IMR-90 (cell line): ENCODE results near the gene GPR107. TPM values are rescaled to one million over a fixed set of nuclear protein-coding genes. Genes with fewer than 3 reads are reported as not detected.

Experiments used
- ATAC-seq: fragments of 200-7000 bp; cut with Tn5 transposase; 2 replicates; pipeline ENCODE4 v1.9.1; 2020; ENCODE audit warnings: low read depth, mild to moderate bottlenecking, moderate library complexity
- BruUV-seq: library from RNA; stranded (reverse); fragments of 400-500 nt; replicated peaks from 2 replicates; lab custom pipeline; 2021; lab: Mats Ljungman, UMichigan
- CTCF ChIA-PET: fragments of 300-600 bp; formaldehyde crosslinking; extraction: SDS; loops from one replicate; lab custom pipeline; 2021; ENCODE audit warnings: antibody characterized with exemption; lab: Yijun Ruan, JAX
- POLR2A ChIA-PET: fragments of 300-600 bp; sonication (Branson Sonifier 250); formaldehyde crosslinking; loops from one replicate; lab custom pipeline; 2022; ENCODE audit warnings: antibody characterized with exemption; ENCODE audit not compliant: unreplicated experiment; lab: Charles Lee
- DNase-seq: peaks from one replicate; pipeline ENCODE4 v3.0.0; 2013
- H2AFZ ChIP-seq: replicated peaks from 2 replicates; pipeline ENCODE3; 2013; ENCODE audit warnings: low read length, mild to moderate bottlenecking; ENCODE audit not compliant: poor library complexity
- H2AK5ac ChIP-seq: 2 replicates; pipeline ENCODE4 v1.6.1; 2013; ENCODE audit warnings: low read depth, low read length, inconsistent platforms
- H2AK9ac ChIP-seq: replicated peaks from 2 replicates; pipeline ENCODE3; 2013; ENCODE audit warnings: mild to moderate bottlenecking, low read depth, low read length, moderate library complexity; ENCODE audit not compliant: poor library complexity
- H2BK120ac ChIP-seq: 2 replicates; pipeline ENCODE4 v1.6.1; 2013; ENCODE audit warnings: low read depth, low read length, inconsistent platforms
- H2BK15ac ChIP-seq: 3 replicates; pipeline ENCODE4 v1.6.1; 2013; ENCODE audit warnings: low read depth, low read length, inconsistent platforms
- H2BK20ac ChIP-seq: 2 replicates; pipeline ENCODE4 v1.6.1; 2013; ENCODE audit warnings: low read depth, mild to moderate bottlenecking, inconsistent platforms, low read length, moderate library complexity
- H2BK5ac ChIP-seq: 2 replicates; pipeline ENCODE4 v1.6.1; 2013; ENCODE audit warnings: mild to moderate bottlenecking, low read depth, low read length, inconsistent platforms; ENCODE audit not compliant: poor library complexity, severe bottlenecking
- H3K14ac ChIP-seq: replicated peaks from 2 replicates; pipeline ENCODE4 v1.6.1; 2013; ENCODE audit warnings: low read depth, low read length, inconsistent platforms
- H3K18ac ChIP-seq: 2 replicates; pipeline ENCODE4 v1.6.1; 2013; ENCODE audit warnings: low read depth, low read length, control low read depth
- H3K23ac ChIP-seq: 2 replicates; pipeline ENCODE4 v1.6.1; 2013; ENCODE audit warnings: low read depth, low read length, inconsistent platforms
- H3K27ac ChIP-seq: 2 replicates; pipeline ENCODE4 v1.5.1; 2013; ENCODE audit warnings: mild to moderate bottlenecking, control low read depth, low read length; ENCODE audit not compliant: insufficient read depth
- H3K27me3 ChIP-seq: 2 replicates; pipeline ENCODE4 v1.6.1; 2013; ENCODE audit warnings: low read length; ENCODE audit not compliant: control insufficient read depth, insufficient read depth
- H3K36me3 ChIP-seq: 2 replicates; pipeline ENCODE4 v1.6.1; 2013; ENCODE audit warnings: low read length, mixed read lengths; ENCODE audit not compliant: control insufficient read depth, insufficient read depth
- H3K4ac ChIP-seq: 2 replicates; pipeline ENCODE4 v1.6.1; 2013; ENCODE audit warnings: low read depth, low read length, inconsistent platforms
- H3K4me1 ChIP-seq: 2 replicates; pipeline ENCODE4 v1.6.1; 2013; ENCODE audit warnings: low read length, mixed read lengths; ENCODE audit not compliant: control insufficient read depth, insufficient read depth
- H3K4me2 ChIP-seq: 2 replicates; pipeline ENCODE4 v1.6.1; 2013; ENCODE audit warnings: low read depth, mild to moderate bottlenecking, control low read depth, low read length, moderate library complexity
- H3K4me3 ChIP-seq: 2 replicates; pipeline ENCODE4 v1.5.1; 2013; ENCODE audit warnings: low read depth, mild to moderate bottlenecking, control low read depth, low read length, moderate library complexity; ENCODE audit not compliant: insufficient read depth
- H3K56ac ChIP-seq: 2 replicates; pipeline ENCODE4 v1.6.1; 2013; ENCODE audit warnings: low read length, inconsistent platforms; ENCODE audit not compliant: insufficient read depth; ENCODE audit errors: extremely low read depth
- H3K79me1 ChIP-seq, 2 experiments: 2 replicates each; pipeline ENCODE4 v1.6.1; 2013; ENCODE audit warnings: low read length in 2 of 2, inconsistent platforms in 1 of 2, low read depth in 1 of 2
- H3K9ac ChIP-seq: 2 replicates; pipeline ENCODE4 v1.6.1; 2013; ENCODE audit warnings: low read depth, low read length, control low read depth
- H3K9me1 ChIP-seq: 2 replicates; pipeline ENCODE4 v1.6.1; 2013; ENCODE audit warnings: low read length, inconsistent platforms; ENCODE audit not compliant: insufficient read depth
- H3K9me3 ChIP-seq: 2 replicates; pipeline ENCODE4 v1.6.1; 2013; ENCODE audit warnings: low read length; ENCODE audit not compliant: control insufficient read depth, insufficient read depth
- H4K20me1 ChIP-seq: 2 replicates; pipeline ENCODE4 v1.6.1; 2013; ENCODE audit warnings: low read length, inconsistent platforms; ENCODE audit not compliant: insufficient read depth
- H4K5ac ChIP-seq: 2 replicates; pipeline ENCODE4 v1.6.1; 2013; ENCODE audit warnings: mild to moderate bottlenecking, low read depth, low read length, control low read depth
- H4K8ac ChIP-seq, 2 experiments: 2 replicates each; pipeline ENCODE4 v1.6.1; 2013; ENCODE audit warnings: low read depth in 2 of 2, low read length in 2 of 2, control low read depth in 1 of 2, inconsistent platforms in 1 of 2
- H4K91ac ChIP-seq: 2 replicates; pipeline ENCODE4 v1.6.1; 2013; ENCODE audit warnings: low read depth, low read length, inconsistent platforms; ENCODE audit not compliant: insufficient read depth
- BHLHE40 ChIP-seq: fragments of 150-350 bp; IDR thresholded peaks from 2 replicates; pipeline ENCODE4 v1.6.1; 2016; ENCODE audit warnings: mild to moderate bottlenecking, low read depth, low read length
- CEBPB ChIP-seq: IDR thresholded peaks from 2 replicates; pipeline ENCODE4 v1.6.1; 2012; ENCODE audit warnings: low read depth, low read length, improper control_type of control experiment
- CHD1 ChIP-seq: IDR thresholded peaks from 2 replicates; pipeline ENCODE4 v1.6.1; 2012; ENCODE audit warnings: low read depth, low read length, improper control_type of control experiment
- CTCF ChIP-seq: conservative IDR thresholded peaks from 2 replicates; pipeline ENCODE4 v1.5.1; 2012; ENCODE audit warnings: mild to moderate bottlenecking, low read depth, low read length, improper control_type of control experiment
- FOS ChIP-seq: fragments of 150-350 bp; IDR thresholded peaks from 2 replicates; pipeline ENCODE4 v1.6.1; 2016; ENCODE audit warnings: low read depth, low read length
- MAFK ChIP-seq: IDR thresholded peaks from 2 replicates; pipeline ENCODE4 v1.6.1; 2012; ENCODE audit warnings: low read depth, low read length, improper control_type of control experiment
- NFE2L2 ChIP-seq: fragments of 150-350 bp; IDR thresholded peaks from 2 replicates; pipeline ENCODE4 v1.6.1; 2016; ENCODE audit warnings: low read depth, mild to moderate bottlenecking, low read length
- RCOR1 ChIP-seq: IDR thresholded peaks from 2 replicates; pipeline ENCODE4 v1.6.1; 2012; ENCODE audit warnings: mild to moderate bottlenecking, low read length, improper control_type of control experiment; ENCODE audit not compliant: insufficient replicate concordance
- USF2 ChIP-seq: fragments of 150-350 bp; IDR thresholded peaks from 2 replicates; pipeline ENCODE4 v1.6.1; 2017; ENCODE audit warnings: mild to moderate bottlenecking, antibody characterized with exemption, low read length, low read depth
- WGBS, 2 experiments: methylation state at CpG; one replicate each; pipeline versions ENCODE4 v1.1.5 to v1.1.7; 2013; ENCODE audit warnings: missing lambda C conversion rate in 2 of 2; ENCODE audit not compliant: insufficient read length in 1 of 2; ENCODE audit errors: extremely low coverage in 2 of 2; 5-methylcytosine and 5-hydroxymethylcytosine counted together
- dilution Hi-C: fragments of 300-500 bp; cut with HindIII; formaldehyde crosslinking; loops from one replicate; pipeline ENCODE4 v1.14.3; 2018; ENCODE audit warnings: low sequenced_read_pairs; ENCODE audit not compliant: unreplicated experiment
- in situ Hi-C: fragments of 300-500 bp; cut with MboI; formaldehyde crosslinking; loops from 3 replicates; pipeline ENCODE4 v1.14.3; 2019; ENCODE audit warnings: low sequenced_read_pairs, inconsistent platforms, mixed read lengths
- intact Hi-C: fragments of 100-400 bp; cut with micrococcal nuclease; formaldehyde crosslinking; loops from 2 replicates; pipeline ENCODE4 v1.10.0; 2022
- polyA plus RNA-seq, 3 experiments: library from polyadenylated mRNA; depleted of rRNA; stranded (reverse); fragments of >200 nt; gene quantifications; 2 replicates each; pipeline ENCODE4 v1.2.3, GENCODE V29; 2012; ENCODE audit warnings: low replicate concordance in 1 of 3
- total RNA-seq: library from RNA; depleted of rRNA; stranded (reverse); fragments of >200 nt; gene quantifications from 2 replicates; pipeline ENCODE4 v1.2.3, GENCODE V29; 2012

Gene GPR107
- total and polyA plus RNA-seq, 2 of the 4 experiments (the other 2 are of a cell fraction) = 16.7 to 21.6 TPM

- Histone ChIP-seq H3K4me2 (no peak overlapping the region), H4K8ac (no peak overlapping the region), H3K27me3 (no peaks in the 10 kb centered on the region), H2BK20ac (no peak overlapping the region), H3K9me3 (no peaks in the 10 kb centered on the region), H4K91ac (no peak overlapping the region), H3K18ac (no peak overlapping the region), H3K27ac (no peak overlapping the region), H3K79me1 (no peaks in the 10 kb centered on the region), H2BK15ac (no peak overlapping the region), H4K5ac (no peak overlapping the region), H3K9ac (no peak overlapping the region), H3K4me1 (peaks cover 8% of the 10 kb centered on the region; the same call in 1 of the 2 replicates), H3K9me1 (0 out of 2 replicates have a peak, but pooled peaks cover 5% of the 10 kb centered on the region), H2BK120ac (no peak overlapping the region), H2AK9ac (no peak overlapping the region), H2AK5ac (no peak overlapping the region), H4K20me1 (no peaks in the 10 kb centered on the region), H2AFZ (no peak overlapping the region), H3K4me3 (no peak overlapping the region), H2BK5ac (no peak overlapping the region), H3K56ac (no peak overlapping the region; the same call in 1 of the 2 replicates), H3K4ac (no peak overlapping the region), H3K36me3 (no peaks in the 10 kb centered on the region), H3K14ac (no peak overlapping the region), H3K23ac (no peak overlapping the region)
- ChIA-PET POLR2A (no interaction called here), CTCF (no interaction called here)
- no TSS peak for BruUV-seq
- TF ChIP-seq NFE2L2 (no peak), MAFK (no peak), CTCF (no peak), FOS (no peak), CEBPB (no peak), RCOR1 (no peak), USF2 (no peak), BHLHE40 (no peak), CHD1 (no peak)
- ATAC-seq (no peak), DNase-seq (no peak)
- dilution Hi-C loops = no loop called here
- in situ Hi-C loops = no loop called here
- 40% methylated on average over 1 of the region's 5 CpGs; no CpG with 5 or more reads in 1 of the 2 experiments for WGBS, 2 experiments
- intact Hi-C loops = no loop called here
Measured at GRCh38 chr9:130147198-130147597, 93.5 kb downstream of the GPR107 start.
